HS-5 (cell line): Measurements from ENCODE around the gene RAMP1.
"Not testable (repeated sequence)": the region's sequence is repeated elsewhere in the genome, so short reads cannot be mapped to it uniquely, and the experiment has no call there.

ENCODE experiments used
- DNase-seq: peaks from one replicate; pipeline ENCODE4 v3.0.0-alpha.2; 2012; ENCODE audit warnings: low read depth

RAMP1 gene

GRCh38 chr2:237951354-237951753 lies 91.9 kb downstream of the RAMP1 start:
- DNase-seq, result not testable (repeated sequence)

- no peak for DNase-seq
These were observed 92.5 kb downstream of the RAMP1 start for GRCh38 chr2:237951878-237952277.

GRCh38 chr2:237952851-237953250 lies 93.4 kb downstream of the RAMP1 start:
- no peak for DNase-seq

- no peak for DNase-seq
These were observed 96.4 kb downstream of the RAMP1 start for GRCh38 chr2:237955640-237956401.

- no peak for DNase-seq
These were observed 96.9 kb downstream of the RAMP1 start for GRCh38 chr2:237956402-237956736.

GRCh38 chr2:237961637-237962036 lies 102.2 kb downstream of the RAMP1 start:
- no peak for DNase-seq
